ENCODE results near the gene KCNK3.

Gene KCNK3

DNA sequence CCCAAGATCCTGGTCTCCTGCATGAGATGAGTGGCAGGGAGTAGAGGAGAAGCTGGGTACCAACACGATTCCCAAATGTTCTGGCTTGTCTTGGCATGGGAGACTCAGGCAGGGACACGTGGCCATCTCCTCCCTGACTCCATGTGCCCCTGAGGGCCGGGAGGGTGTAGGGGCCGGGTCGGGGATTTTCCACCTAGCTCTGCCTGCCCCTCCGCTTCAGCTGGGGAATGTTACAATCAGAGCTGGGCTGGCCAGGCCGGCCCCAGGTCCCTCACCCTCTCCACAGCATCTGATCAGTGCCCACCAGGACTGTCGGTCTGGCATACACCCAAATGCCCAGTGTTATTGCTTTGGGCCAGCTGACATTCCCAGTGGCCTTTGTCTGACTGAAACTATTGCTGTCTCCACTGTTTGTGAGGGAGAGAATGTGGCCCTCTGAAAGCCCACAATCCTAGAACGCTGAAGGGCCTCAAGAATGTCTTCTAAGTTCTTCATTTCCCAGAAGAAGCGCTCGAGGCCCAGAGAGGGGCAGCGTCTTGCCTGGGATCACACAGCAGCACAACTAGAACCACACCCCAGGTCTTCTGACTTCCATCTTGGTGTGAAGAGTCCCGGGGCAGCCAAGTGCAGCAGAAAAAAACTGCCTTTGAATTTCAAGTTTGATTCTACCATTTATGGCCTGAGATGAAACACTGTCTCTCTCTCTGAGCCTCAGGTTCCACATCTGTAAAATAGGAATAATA, 23.2 kb downstream of the KCNK3 start:
- no peak for DNase-seq

DNA sequence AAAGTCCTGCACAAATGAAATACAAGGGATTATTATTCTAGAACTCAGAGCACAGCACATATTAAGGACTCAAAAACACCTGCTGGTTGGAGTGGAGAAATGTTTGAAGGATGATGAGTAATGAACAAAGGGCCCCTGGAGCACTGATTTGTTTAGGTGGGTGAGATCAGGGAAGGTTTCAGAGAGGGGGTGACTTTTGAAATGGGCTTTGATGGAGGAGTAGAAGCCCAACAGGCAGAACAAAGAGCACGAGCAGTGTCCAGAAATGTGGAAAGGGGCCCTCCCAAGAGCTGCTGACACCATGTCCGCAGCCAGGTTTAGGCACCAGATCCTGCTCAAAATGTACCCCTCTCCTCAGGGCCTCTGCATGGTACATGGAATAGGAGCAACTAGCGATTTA, 23.8 kb downstream of the KCNK3 start:
- no peak for DNase-seq

DNA sequence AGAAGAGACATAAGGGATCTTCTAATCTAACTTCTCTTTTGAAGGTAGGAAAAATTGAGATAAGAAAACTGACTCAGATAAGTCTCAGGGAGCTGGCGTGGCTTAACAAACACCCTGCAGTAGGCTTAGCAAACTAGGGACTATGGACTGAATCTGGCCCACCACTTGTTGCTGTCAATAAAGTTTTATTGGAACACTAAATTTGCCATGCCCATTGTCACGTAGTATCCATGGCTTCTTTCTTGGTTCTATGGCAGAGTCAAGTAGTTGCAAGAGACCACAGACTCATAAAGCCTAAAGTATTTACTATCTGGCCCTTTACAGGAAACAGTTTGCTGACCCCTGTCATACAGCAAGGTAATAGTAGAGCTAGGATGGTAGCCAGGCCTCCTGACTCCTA, 24.2 kb downstream of the KCNK3 start:
- no peak for DNase-seq

GRCh38 chr2:26717362-26717761, 24.8 kb downstream of the KCNK3 start:
- DNase-seq: no peak

- DNase-seq: no peak
These were observed 26.6 kb downstream of the KCNK3 start for GRCh38 chr2:26718949-26719686.

- no peak for DNase-seq
These were observed 28.0 kb downstream of the KCNK3 start for GRCh38 chr2:26720322-26721114.

DNA sequence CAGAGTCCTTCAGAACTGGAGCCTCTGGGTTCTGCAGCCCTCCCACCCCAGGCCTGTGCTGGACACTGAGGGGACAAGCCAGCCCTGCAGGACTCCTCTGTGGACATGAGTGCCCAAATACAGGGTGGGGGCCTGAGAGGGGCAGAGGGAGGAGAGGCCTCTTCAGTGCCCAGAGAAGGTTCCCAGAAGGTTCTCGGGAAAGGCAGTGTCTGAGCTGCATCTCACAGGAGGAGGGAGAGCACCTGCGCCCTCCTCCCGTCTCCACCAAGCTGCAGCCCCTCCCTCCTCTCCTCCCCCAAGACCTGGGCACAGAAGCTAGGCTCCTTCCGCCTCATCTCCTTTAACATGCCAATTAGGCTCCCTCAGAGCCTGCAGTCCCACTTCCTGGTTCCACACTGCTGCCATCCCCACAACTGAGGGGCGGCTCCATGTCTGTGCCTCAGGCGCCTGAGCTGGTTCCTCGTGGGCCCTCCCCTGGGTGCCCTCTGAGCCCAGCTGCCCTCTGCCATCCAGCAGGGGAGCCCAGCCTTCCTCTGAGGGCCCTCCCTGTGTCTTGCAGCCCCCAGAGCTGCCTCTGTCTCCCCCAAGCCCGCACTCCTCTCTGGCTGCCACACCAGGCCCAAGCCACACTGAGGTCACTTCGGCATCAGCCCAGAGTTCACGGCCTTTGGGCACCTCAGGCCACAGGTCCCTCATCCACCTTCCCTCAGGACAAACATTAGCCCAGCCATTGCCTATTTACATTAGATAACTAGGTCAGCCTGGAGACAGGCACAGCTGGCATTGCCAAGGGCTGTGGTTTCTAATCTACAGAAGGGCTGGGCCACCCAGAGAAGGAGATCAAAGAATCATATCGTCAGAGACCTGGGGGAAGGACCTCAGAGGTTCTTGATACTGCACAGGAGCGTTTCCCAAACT, 28.9 kb downstream of the KCNK3 start:
- DNase-seq: no peak

DNA sequence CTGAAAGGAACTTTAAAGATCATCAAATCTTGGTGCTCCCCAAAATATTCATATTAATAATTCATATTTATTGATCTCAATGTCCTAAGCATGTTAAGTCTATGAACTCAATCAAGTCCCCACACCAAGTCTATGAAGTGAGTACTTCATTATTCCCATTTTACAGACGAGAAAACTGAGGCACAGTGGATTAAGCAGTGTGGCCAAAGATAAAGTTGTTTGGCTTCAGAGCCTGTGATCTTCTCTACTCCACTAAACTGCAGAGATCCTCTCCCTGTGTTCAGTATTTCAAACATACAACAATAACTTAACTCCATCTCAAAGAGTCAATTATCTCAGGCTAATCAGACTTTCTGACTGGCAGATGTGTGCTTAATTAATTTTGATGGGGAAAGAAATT, 29.8 kb downstream of the KCNK3 start:
- no peak for DNase-seq

DNA sequence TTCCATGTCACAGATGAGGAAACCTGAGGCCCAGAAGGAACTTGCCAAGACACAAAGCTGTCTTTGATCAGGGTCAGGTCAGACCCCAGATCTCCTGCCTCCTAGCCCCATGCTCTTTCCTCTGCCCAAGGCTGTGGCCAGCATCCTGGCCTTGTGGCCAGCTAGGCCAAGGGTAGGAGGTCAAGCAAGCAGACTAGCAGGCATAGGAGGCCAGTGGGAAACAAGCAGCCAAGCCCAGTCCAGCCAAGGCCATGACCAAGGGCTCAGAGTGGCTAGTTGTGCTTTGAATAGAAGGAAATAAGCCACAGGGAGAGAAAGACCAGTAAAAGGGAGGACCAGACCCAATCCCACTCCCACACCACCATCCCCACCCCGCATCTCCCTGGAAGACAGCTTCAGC, 30.4 kb downstream of the KCNK3 start:
- no peak for DNase-seq

DNA sequence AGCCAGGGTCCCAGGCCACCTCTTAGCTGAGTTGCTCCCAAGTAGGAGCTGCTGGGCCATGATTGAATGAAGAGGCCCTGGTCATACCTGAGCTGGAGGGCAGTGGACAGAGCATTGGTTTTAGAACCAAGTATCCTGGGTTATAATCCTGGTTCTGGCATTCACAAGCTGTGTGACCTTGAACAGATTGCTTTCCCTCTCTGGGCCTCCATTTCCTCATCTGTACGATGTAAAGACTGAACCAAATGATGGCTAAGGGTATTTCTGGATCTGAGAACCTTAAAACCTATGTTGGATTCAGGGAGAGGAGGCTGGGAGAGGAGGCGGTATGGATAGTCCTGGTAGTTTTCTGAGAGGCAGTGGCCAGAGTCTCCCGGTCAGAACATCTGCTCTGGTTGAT, 31.0 kb downstream of the KCNK3 start:
- DNase-seq: no peak

DNA sequence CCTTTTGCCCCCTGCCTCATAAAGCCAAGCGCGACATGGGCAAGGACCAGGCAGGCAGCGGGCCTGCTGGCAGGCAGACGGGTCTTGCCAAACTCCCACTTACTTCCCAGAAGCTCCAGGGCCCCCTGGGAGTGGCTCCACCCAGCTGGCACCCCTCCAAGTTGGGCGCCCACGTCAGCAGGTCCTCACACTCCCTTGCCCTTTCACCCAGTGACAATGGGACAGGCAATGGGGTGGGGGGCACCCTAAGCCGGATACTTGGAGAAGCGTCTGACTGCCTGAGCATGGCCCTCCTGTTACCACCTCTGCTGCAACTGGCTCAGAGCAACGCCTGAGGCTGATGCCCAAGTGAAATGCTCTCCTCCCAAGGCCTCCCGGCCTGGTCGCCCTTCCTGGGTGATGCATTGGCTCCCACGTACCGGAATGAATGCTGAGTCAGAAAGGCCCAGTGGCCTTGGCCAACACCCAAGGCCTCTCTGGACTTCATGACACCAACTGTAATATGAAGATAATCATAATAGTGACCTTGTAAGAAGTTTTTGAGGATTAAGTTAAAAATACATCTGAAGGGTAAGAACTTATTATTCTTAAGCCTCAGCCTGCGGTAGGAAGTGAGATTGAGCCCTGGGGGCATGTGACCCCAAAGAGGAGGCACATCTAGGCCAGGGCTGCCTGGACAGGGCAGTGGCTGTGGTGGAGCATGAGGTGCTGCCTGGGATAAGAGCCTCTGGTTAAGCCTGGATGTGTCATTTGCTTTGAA, 31.6 kb downstream of the KCNK3 start:
- DNase-seq: no peak

DNA sequence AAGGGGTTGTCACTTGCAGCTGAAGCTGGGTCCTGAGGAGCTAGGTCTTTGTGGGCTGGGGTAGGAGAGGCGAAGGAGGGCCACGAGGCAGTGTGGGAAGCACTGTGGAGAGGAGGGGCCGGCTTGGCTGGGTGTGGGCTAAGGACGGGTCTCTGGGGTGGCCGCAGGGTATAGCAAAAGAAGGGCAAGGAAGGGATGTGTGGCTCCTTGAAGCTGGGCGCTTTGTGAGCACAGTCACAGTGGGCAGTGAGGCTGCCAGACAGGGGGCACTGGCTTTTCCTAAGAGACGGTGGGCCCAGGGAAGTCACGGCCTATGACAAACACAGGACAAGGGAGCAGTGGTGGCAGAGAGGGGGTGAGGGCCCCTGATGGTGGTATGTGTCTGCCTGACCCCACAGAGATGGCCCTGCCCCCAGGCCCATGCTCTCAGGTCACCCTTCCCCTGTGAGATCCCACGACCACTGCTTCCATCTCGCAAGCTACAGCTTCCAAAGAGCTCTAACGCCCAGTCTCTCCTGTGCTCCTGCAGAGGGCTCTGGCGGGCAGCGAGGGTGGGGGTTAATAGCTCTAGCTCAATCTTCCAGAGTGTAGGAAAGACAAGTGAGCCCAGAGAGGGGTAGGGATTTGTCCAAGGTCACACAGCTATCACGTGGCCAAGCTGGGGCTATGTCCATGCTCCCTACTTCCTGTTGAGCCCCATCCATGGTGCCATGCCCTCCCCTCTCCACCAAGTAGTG, 32.4 kb downstream of the KCNK3 start:
- no peak for DNase-seq

- DNase-seq: no peak
These were observed 32.9 kb downstream of the KCNK3 start for GRCh38 chr2:26725521-26725820.

GRCh38 chr2:26726228-26726627, 33.7 kb downstream of the KCNK3 start:
- DNase-seq: no peak

GRCh38 chr2:26727641-26728561, 35.4 kb downstream of the KCNK3 start:
- DNase-seq: no peak

DNA sequence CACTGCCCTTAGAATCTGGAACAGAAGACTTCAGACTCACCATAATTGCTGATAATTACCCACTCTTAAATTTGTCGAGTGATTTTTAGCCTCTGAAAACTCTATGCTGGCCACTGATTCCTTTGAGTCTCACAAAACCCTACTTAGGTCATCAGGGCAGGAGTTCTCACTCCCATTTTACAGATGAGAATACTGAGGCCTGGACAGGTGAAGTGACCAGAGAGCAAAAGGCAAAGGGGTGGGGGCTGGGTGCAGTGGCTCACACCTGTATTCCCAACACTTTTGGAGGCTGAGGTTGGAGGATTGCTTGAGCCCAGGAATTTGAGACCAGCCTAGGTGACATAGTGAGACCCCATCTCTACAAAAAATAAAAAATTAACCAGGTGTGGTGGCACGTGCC, 36.8 kb downstream of the KCNK3 start:
- no peak for DNase-seq

DNA sequence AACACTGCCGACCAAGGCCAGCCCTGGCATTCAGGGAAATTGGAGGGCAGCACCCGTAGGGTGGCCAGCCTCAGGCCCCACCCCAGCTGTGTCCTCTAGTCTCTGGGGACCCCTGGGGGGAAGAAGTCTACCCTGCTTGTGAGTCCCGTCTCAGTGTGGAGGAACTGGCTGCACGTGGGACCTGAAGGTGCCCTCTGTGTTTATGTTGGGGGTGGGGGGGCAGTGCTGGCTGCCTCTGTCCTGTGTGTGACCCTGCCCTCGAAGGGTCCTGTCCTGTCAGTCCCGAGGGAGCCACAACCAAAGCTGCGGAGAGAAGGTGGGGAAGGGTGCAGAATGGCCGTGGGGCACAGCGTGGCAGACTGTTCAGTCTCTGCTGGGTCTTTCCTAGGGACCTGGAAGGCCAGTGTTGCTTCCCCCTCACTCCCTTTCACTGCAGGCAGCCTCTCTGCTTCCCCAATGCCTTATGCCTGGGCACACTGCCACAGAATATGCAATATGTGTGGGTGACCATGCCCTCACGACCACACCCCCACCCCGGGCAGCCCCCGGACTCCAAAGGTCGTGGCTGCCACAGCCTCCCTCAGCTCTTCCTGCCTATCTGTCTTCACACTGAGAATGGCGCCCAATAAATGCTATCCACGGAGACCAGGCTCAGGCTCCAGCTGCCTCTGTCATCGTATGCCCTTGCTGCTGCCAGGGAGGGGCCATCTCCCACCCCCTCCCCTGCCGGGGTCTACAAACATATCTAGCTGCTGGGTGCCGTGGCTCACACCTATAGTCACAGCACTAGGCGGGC, 38.2 kb downstream of the KCNK3 start:
- no peak for DNase-seq

DNA sequence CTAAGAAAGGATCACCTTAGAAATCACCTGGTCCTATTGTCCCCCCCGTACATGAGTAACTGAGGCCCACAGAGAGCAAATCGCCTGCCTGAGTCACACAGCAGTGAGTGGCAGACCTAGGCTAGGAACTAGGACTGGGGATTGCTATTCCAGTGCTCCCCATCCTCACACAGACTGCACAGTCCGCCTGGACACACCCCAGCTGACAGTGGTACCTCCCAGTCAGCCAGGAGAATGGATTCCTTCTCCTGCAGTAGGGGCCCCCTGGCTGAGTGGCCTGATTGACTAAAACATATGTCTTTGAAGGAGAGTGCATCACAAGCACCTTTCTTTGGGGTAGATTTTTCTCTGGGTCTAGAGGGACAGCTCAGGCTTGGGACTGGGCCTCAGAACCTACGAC, 39.2 kb downstream of the KCNK3 start:
- DNase-seq: no peak

- DNase-seq: no peak
These were observed 39.9 kb downstream of the KCNK3 start for GRCh38 chr2:26732446-26732845.

Data from GDM1 (cell line).